GM18951 (cell line): ENCODE results near the gene RBM46.
"Not testable (repeated sequence)": the region's sequence is repeated elsewhere in the genome, so short reads cannot be mapped to it uniquely, and the experiment has no call there.

Experiments
- POLR2A ChIP-seq: IDR thresholded peaks from 4 replicates; pipeline ENCODE4 v1.6.1; 2011; ENCODE audit warnings: mild to moderate bottlenecking; ENCODE audit not compliant: insufficient read length, insufficient read depth; ENCODE audit errors: extremely low read depth
- in situ Hi-C: fragments of 300-500 bp; cut with MboI; formaldehyde crosslinking; loops from one replicate; pipeline ENCODE4 v1.12.0; 2022; ENCODE audit warnings: low sequenced_read_pairs, mixed read lengths, inconsistent platforms; ENCODE audit not compliant: unreplicated experiment

Gene RBM46

GRCh38 chr4:154869301-154869700 is 88.2 kb downstream of the RBM46 start:
- in situ Hi-C loops: no loop called here

GRCh38 chr4:154872198-154872597 is 91.1 kb downstream of the RBM46 start:
- in situ Hi-C loops: no loop called here
- no peak for TF ChIP-seq POLR2A

More at GRCh38 chr4:154869301-154869700, 88.2 kb downstream of the RBM46 start:
- TF ChIP-seq POLR2A: no peak

- in situ Hi-C loops: not testable (repeated sequence)
Measured at GRCh38 chr4:154874049-154874448, 93.0 kb downstream of the RBM46 start.

DNA sequence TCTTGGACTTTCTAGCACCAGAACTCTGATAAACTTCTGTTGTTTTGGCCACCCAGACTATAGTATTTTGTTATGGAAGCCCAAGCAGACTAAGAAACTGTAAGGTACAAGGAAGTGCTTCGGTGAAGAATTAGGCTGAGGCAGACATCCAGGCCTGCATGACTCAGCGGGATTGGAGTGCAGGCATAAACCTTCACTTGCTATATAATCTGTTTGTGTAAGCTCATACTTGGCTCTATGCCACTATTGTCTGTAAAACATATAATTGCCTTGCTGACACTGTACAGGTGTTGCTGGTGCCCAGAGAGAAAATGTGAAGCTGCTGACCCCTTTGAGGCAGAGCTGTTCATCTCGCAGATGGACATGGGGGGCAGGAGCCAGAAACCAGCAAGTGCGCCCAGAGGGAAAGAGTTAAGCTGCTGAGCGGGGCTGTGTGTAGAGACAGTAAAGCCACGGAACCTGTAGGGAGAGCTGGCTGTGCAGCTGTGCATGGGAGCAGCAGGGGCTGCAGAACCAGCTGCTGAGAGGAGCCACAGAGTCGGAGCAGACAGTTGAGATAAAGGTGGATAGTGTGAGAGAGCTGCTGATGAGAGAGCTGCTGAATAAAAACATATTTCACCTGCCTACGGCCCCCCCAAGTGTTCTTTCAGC is 96.2 kb downstream of the RBM46 start:
- no peak for TF ChIP-seq POLR2A
- in situ Hi-C loops: no loop called here
